NT2/D1 (cell line): ENCODE results near the gene WTIP.

ENCODE experiments used
- DNase-seq: peaks from one replicate; pipeline ENCODE4 v3.0.0-alpha.2; 2011; ENCODE audit warnings: low read depth, low spot score
- H3K27me3 ChIP-seq: 2 replicates; pipeline ENCODE4 v1.6.0; 2011; ENCODE audit warnings: mild to moderate bottlenecking; ENCODE audit not compliant: insufficient read length, insufficient read depth
- H3K36me3 ChIP-seq: 2 replicates; pipeline ENCODE4 v1.6.1; 2011; ENCODE audit warnings: mild to moderate bottlenecking, low read length, mixed read lengths; ENCODE audit not compliant: insufficient read depth, insufficient read length
- H3K4me1 ChIP-seq: 2 replicates; pipeline ENCODE4 v1.5.1; 2011; ENCODE audit not compliant: insufficient read depth, insufficient read length
- H3K4me3 ChIP-seq: 2 replicates; pipeline ENCODE4 v1.5.1; 2011; ENCODE audit warnings: low read depth; ENCODE audit not compliant: insufficient read length
- H3K9ac ChIP-seq: 2 replicates; pipeline ENCODE4 v1.6.0; 2011; ENCODE audit warnings: low read depth; ENCODE audit not compliant: insufficient read length
- H3K9me3 ChIP-seq: 2 replicates; pipeline ENCODE4 v1.5.1; 2011; ENCODE audit warnings: mild to moderate bottlenecking, low read length; ENCODE audit not compliant: insufficient read depth
- SUZ12 ChIP-seq: IDR thresholded peaks from 2 replicates; pipeline ENCODE4 v1.6.1; 2011; ENCODE audit not compliant: insufficient read length, insufficient read depth; ENCODE audit errors: extremely low read depth
- YY1 ChIP-seq: IDR thresholded peaks from 2 replicates; pipeline ENCODE4 v1.6.1; 2011; ENCODE audit not compliant: insufficient read length, insufficient read depth
- ZNF274 ChIP-seq: IDR thresholded peaks from 2 replicates; pipeline ENCODE4 v1.6.1; 2011; ENCODE audit warnings: mild to moderate bottlenecking, low read depth, low read length

The WTIP gene

DNA sequence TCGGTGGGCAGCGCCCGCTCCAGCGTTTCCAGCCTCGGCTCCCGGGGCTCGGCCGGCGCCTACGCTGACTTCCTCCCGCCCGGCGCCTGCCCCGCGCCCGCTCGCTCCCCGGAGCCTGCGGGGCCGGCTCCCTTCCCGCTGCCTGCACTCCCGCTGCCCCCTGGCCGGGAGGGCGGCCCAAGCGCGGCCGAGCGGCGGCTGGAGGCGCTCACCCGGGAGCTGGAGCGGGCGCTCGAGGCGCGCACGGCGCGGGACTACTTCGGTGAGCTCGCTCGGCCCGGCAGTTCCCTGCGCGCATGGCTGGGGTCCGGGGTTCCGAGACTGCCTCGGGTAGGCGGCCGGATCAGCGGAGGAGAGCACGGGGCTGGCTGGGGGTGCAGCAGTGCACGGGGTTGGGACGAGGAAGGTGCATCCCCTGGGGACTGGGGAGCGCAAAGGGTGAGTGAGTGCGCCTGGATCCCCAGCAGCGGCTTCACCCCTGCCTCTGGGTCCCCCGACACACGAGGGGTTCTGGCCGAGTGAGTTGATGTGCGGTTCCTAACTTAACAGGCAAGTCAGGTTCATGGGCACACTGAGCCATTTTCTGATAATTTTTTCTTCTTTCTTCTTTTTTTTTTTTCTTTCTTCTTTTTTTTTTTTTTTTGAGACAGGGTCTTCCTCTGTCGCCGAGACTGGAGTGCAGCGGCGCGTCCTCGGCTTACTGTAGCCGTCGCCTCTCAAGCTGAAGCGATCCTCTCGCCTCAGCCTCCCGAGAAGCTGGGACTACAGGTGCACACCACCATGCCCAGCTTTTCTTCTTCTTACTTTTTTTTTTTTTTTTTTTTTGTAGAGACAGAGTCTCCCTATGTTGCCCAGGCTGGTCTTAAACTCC, 1.1 kb downstream of the WTIP start:
- H3K4me3 ChIP-seq: peak overlapping the region; percentile 69
- H3K36me3 ChIP-seq: peaks cover 12% of the 10 kb centered on the region
- H3K9ac ChIP-seq: peak overlapping the region; percentile 76
- peaks cover 5% of the 10 kb centered on the region for H3K27me3 ChIP-seq
- TF ChIP-seq ZNF274 (no peak), SUZ12 (no peak), YY1 (no peak)
- no peaks in the 10 kb centered on the region for H3K9me3 ChIP-seq
- peaks cover 14% of the 10 kb centered on the region for H3K4me1 ChIP-seq
- DNase-seq: no peak

GRCh38 chr19:34484328-34484727, 2.8 kb downstream of the WTIP start:
- no peak overlapping the region for H3K4me3 ChIP-seq
- DNase-seq: no peak
- TF ChIP-seq YY1 (no peak), SUZ12 (no peak), ZNF274 (no peak)
- peaks cover 5% of the 10 kb centered on the region for H3K27me3 ChIP-seq
- peaks cover 17% of the 10 kb centered on the region for H3K36me3 ChIP-seq
- no peaks in the 10 kb centered on the region for H3K9me3 ChIP-seq
- peaks cover 17% of the 10 kb centered on the region for H3K4me1 ChIP-seq
- no peak overlapping the region for H3K9ac ChIP-seq

DNA sequence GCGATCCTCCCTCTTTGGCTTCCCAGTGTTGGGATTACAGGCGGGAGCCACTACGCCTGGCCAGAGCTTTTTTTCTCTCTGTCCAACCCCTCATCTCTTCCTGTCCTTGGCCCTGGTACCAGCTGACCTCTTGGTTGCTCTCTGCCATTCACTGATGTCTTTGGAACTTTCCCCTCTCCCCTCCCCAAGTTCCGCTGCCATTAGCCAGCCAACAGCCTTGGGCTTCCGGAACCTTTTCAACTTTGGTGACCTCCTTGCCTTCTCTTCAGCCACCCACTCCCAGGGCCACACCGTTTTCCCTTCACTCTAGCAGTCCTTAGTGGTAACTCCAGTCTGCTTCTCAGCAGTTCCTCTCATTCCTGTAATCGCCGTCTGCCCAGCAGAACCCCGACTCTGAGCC, 4.3 kb downstream of the WTIP start:
- Histone ChIP-seq H3K9me3 (no peaks in the 10 kb centered on the region), H3K36me3 (peaks cover 27% of the 10 kb centered on the region), H3K9ac (no peak overlapping the region), H3K27me3 (peaks cover 5% of the 10 kb centered on the region), H3K4me1 (peaks cover 14% of the 10 kb centered on the region), H3K4me3 (no peak overlapping the region)
- TF ChIP-seq ZNF274 (no peak), YY1 (no peak), SUZ12 (no peak)
- no peak for DNase-seq

DNA sequence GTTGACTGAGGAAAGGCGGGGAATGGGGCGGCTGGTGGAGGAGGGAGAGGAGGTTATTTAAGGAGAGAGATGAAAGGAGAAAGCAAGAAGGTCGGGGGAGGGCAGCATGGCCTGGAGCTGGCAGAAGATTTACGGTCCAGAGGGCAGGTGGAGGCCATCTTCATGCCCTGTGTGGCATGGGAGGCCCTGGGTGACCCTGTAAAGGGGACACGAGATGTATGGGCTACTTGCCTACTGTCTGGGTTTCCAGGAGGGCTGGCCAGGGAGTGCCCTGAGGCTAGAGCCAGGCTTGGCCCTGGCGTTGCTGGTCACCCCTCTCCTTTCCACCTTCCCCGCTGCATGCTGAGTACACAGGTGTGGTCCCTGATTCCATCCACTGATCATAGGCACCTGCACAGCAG, 6.1 kb downstream of the WTIP start:
- peaks cover 30% of the 10 kb centered on the region for H3K36me3 ChIP-seq

DNA sequence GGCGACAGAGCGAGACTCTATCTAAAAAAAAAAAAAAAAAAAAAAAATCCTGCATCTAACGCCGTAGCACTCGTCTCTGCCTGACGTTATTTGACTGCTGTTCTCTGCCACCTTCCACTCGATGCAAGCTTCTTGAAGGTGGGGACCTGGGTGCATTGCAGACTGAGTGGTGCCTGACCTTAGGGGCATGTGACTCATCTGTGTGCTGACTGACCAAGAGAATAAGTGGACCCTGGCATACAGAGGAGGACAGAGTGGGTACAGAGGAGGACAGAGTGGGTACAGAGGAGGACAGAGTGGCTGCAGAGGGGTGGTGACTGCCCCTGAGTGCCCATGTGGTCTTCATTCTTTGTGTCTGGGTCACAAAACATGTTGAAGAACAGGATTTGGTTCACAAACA, 7.6 kb downstream of the WTIP start:
- no peak for DNase-seq
- no peak overlapping the region for H3K9ac ChIP-seq
- H3K4me1 ChIP-seq: peaks cover 9% of the 10 kb centered on the region
- no peak for TF ChIP-seq YY1
- TF ChIP-seq ZNF274: no peak
- no peak for TF ChIP-seq SUZ12
- H3K4me3 ChIP-seq: no peak overlapping the region
- no peaks in the 10 kb centered on the region for H3K9me3 ChIP-seq
- peaks cover 39% of the 10 kb centered on the region for H3K36me3 ChIP-seq
- H3K27me3 ChIP-seq: no peaks in the 10 kb centered on the region

More for the DNA sequence above, 6.1 kb downstream of the WTIP start:
- H3K9ac ChIP-seq: no peak overlapping the region
- peaks cover 5% of the 10 kb centered on the region for H3K27me3 ChIP-seq
- H3K4me3 ChIP-seq: no peak overlapping the region
- TF ChIP-seq SUZ12: no peak
- no peak for TF ChIP-seq ZNF274
- no peak for TF ChIP-seq YY1
- H3K9me3 ChIP-seq: no peaks in the 10 kb centered on the region
- peaks cover 14% of the 10 kb centered on the region for H3K4me1 ChIP-seq
- DNase-seq: no peak

GRCh38 chr19:34490141-34490766, 8.7 kb downstream of the WTIP start:
- Histone ChIP-seq H3K36me3 (peaks cover 48% of the 10 kb centered on the region), H3K4me1 (peaks cover 9% of the 10 kb centered on the region), H3K9me3 (no peaks in the 10 kb centered on the region), H3K27me3 (no peaks in the 10 kb centered on the region), H3K4me3 (no peak overlapping the region), H3K9ac (no peak overlapping the region)
- TF ChIP-seq SUZ12 (no peak), ZNF274 (no peak), YY1 (no peak)
- no peak for DNase-seq

DNA sequence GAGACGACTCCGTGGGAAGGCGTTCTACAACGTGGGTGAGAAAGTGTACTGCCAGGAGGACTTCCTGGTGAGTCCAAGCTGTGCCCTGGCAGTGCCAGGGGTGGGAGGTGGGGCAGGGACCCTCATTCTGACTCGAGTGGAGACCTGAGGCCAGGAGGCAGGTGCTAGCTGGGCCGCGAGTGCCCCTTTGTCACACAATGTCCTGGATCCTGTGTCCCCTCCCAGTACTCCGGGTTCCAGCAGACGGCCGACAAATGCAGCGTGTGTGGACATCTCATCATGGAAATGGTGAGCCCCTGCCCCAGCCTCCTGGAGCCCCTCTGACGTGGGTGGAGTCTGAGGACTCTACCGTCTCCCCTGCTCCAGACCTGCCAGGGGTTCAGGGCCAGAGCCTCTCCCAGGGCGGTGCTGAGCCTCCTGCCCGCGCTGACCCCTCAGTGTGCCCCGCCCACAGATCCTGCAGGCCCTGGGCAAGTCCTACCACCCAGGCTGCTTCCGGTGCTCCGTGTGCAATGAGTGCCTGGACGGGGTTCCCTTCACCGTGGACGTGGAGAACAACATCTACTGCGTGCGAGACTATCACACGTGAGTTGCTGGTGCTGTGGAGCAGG, 11.6 kb downstream of the WTIP start:
- Histone ChIP-seq H3K9ac (no peak overlapping the region), H3K4me1 (no peaks in the 10 kb centered on the region), H3K4me3 (no peak overlapping the region), H3K36me3 (peaks cover 55% of the 10 kb centered on the region), H3K27me3 (no peaks in the 10 kb centered on the region), H3K9me3 (no peaks in the 10 kb centered on the region)
- DNase-seq: no peak
- TF ChIP-seq YY1 (no peak), ZNF274 (no peak), SUZ12 (no peak)
